GM18951 (cell line): ENCODE measurements around the gene TMEM170B.

ENCODE experiments used
- POLR2A ChIP-seq: IDR thresholded peaks from 4 replicates; pipeline ENCODE4 v1.6.1; 2011; ENCODE audit warnings: mild to moderate bottlenecking; ENCODE audit not compliant: insufficient read length, insufficient read depth; ENCODE audit errors: extremely low read depth
- in situ Hi-C: fragments of 300-500 bp; cut with MboI; formaldehyde crosslinking; loops from one replicate; pipeline ENCODE4 v1.12.0; 2022; ENCODE audit warnings: low sequenced_read_pairs, mixed read lengths, inconsistent platforms; ENCODE audit not compliant: unreplicated experiment

TMEM170B gene

GRCh38 chr6:11537229-11538051, at the start of gene TMEM170B:
TMEM170B (plus strand) TSS chr6:11537749; CDS start chr6:11538278, 529 bp downstream.
- in situ Hi-C loops, result no loop called here
- peak; percentile 66 for TF ChIP-seq POLR2A

- no peak for TF ChIP-seq POLR2A
- in situ Hi-C loops, result loop anchor here (10.0 kb wide), 1 partner anchor 326 kb away; no protein-coding TSS in a partner anchor
Observed at GRCh38 chr6:11490996-11491395, 46.6 kb upstream of the TMEM170B start.

DNA sequence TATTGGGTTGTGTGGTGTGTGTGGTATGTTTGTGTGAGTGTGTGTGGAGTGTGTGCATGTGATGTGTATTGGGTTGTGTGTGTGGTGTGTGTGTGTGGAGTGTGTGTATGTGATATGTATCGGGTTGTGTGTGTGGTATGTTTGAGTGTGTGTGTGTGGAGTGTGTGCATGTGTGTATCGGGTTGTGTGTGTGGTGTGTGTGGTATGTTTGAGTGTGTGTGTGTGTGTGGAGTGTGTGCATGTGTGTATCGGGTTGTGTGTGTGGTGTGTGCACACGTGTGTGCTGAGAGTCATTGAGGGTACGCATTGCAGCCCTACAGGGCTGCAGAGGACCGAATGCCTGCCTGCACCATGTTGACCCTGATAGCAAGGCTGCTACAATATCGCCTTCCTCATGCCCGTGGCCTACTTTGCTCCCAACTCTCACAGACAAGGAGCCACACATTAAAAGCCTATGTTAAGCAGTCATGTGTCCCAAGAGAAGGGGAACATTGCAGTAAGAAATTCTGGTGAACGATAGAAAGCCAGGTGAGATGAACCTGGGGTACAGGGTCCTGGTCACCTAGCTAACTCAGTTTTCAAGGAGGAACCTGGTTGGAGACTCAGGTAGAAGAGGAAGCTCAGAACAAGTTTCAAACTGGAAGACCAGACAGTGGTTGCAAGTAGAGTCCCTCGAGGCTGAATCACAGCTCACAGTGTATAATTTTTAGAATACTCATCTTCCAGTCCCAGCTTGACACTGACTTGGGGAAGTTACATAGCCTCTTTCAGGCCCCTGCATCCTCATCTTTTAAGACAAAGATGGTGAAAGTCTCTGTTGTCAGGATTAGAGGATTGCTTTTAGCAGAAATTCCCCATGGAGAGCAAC, 45.7 kb upstream of the TMEM170B start:
- TF ChIP-seq POLR2A, result no peak
- in situ Hi-C loops, result loop anchor here (10.0 kb wide), 1 partner anchor 327 kb away; no protein-coding TSS in a partner anchor

DNA sequence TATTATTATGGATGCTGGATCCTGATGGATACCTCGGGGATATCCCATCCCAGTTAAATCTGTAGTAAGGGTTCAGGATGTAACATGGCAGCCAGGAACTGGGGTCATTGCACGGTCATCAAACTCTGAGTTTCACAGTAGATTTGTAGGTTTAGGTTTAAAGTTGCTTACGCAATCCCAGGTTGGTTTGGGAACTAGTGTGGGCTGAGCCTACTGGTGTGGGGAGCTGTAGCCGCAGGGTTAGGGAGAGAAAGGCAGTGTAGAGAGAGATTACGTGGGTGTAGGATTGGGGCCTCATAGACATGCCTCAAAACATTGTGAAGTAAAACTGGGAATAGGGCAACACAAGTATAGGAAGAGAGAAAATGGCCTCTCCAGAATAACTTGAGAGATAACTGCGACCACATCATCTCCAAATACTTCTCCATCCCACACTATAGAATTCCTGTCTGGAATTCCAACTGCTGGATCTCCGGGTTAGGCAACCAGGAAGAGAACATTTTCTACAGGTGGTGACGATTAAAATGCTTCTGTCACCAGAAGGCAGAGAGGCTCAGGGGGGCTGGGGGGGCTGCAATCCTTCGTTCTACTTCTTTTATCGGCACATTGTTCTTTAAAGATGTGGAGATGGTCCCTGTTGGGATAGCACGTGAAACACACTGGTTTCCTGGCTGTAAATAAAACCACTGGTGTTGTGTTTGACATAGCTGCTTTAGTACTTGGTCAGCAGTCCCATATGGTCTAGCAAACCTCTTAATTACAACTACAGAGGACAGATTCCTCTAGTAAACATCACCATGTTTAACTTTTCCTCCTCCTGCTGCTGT, 44.9 kb upstream of the TMEM170B start:
- TF ChIP-seq POLR2A, result no peak
- in situ Hi-C loops, result loop anchor here (10.0 kb wide), 1 partner anchor 328 kb away; no protein-coding TSS in a partner anchor

GRCh38 chr6:11493974-11494373, 43.6 kb upstream of the TMEM170B start:
- no peak for TF ChIP-seq POLR2A
- in situ Hi-C loops, result loop anchor here (10.0 kb wide), 1 partner anchor 329 kb away; no protein-coding TSS in a partner anchor

GRCh38 chr6:11494786-11495564, 42.6 kb upstream of the TMEM170B start:
- in situ Hi-C loops, result loop anchor here (10.0 kb wide), 1 partner anchor 330 kb away; no protein-coding TSS in a partner anchor
- TF ChIP-seq POLR2A, result no peak

- TF ChIP-seq POLR2A, result no peak
- in situ Hi-C loops, result loop anchor here (10.0 kb wide), 1 partner anchor 331 kb away; no protein-coding TSS in a partner anchor
Observed at GRCh38 chr6:11495565-11496145, 41.9 kb upstream of the TMEM170B start.

GRCh38 chr6:11496152-11497060, 41.1 kb upstream of the TMEM170B start:
- TF ChIP-seq POLR2A, result no peak
- in situ Hi-C loops, result loop anchor here (10.0 kb wide), 1 partner anchor 332 kb away; no protein-coding TSS in a partner anchor

DNA sequence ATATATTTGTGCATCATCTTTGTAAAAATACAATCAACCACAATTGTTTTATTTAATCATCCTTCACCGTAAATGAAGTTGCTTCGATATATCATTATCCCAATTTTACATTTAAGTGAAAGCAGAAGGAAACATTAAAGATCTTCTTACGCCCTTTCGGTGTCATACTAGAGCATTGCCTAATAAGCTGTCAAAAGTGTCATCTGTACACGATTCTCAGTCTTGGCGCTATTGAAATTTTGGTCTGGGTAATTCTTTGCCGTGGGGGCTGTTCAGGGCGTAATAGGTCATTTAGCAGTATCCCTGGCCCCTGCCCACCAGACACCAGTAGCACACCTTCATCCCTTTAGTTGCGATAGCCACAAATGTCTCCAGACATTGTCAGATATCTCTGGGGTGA, 40.4 kb upstream of the TMEM170B start:
- in situ Hi-C loops, result loop anchor here (10.0 kb wide), 1 partner anchor 332 kb away; no protein-coding TSS in a partner anchor
- no peak for TF ChIP-seq POLR2A

GRCh38 chr6:11497881-11498280, 39.7 kb upstream of the TMEM170B start:
- TF ChIP-seq POLR2A, result no peak
- in situ Hi-C loops, result loop anchor here (10.0 kb wide), 1 partner anchor 333 kb away; no protein-coding TSS in a partner anchor

- TF ChIP-seq POLR2A, result no peak
- in situ Hi-C loops, result loop anchor here (10.0 kb wide), 1 partner anchor 75 kb away; no protein-coding TSS in a partner anchor
Observed at GRCh38 chr6:11500008-11500407, 37.5 kb upstream of the TMEM170B start.
